ENCODE measurements around the gene CCL16. TPM values are rescaled to one million over a fixed set of nuclear protein-coding genes. Genes with fewer than 3 reads are reported as not detected.

CCL16 gene
- total RNA-seq, 2 donors from 2014 or later: not detected

DNA sequence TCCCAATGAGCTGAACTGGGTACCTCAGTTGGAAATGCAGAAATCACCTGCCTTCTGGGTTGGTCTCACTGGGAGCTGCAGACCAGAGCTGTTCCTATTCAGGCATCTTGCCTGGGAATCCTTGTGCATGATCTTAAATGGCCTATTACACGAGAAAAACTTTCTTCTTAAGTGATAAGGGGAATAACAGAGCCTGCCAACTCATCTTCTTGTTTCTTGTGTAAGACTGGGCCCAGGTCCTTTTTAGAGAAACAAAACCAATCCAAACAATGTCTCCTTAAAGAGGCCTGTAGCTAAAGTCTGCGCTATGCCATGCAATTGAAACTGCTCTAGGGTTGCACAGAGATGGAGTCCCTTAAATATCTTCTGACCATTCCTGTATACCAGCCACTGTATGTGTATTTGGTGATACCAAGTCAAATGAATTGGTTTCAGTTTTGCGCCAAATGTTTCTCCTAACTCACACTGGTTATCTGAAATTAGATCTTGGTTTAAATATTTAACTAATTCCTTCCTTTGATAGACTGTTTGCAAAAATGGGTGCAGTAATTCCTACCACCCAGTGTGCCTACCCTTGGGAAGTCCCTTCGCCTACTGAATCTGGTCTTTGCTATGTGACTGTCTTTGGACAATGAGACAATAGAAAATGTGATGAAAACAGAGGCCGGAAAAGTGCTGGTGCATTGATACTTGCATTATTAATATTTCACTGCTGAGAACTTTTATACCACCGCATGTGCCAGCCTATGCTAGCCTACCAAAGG is 43.0 kb upstream of the CCL16 start:
- Mint-ChIP-seq H3K36me3 (ENCODE audit: low read depth) (no peaks in the 10 kb centered on the region), H3K4me1 (no peaks in the 10 kb centered on the region), H3K4me3 (no peak overlapping the region), H3K27me3 (ENCODE audit: insufficient read depth) (peaks cover 17% of the 10 kb centered on the region), H3K9me3 (peaks cover 6% of the 10 kb centered on the region), H3K27ac (no peak overlapping the region)
- no peak for TF ChIP-seq CTCF (conservative IDR thresholded peaks at IDR 0.05)
- H3K9me3 ChIP-seq (ENCODE audit: control insufficient read depth, low read length): no peaks in the 10 kb centered on the region
- peaks cover 7% of the 10 kb centered on the region for H3K27me3 ChIP-seq (ENCODE audit: control insufficient read depth, insufficient read depth, low read length, poor library complexity, severe bottlenecking)
- WGBS, 2 experiments (ENCODE audit: insufficient coverage in 1 of 2, insufficient read length in 1 of 2): 92 to 94% methylated on average over 2 to 5 of the region's 6 CpGs
- no peak overlapping the region for H3K4me3 ChIP-seq (ENCODE audit: low read length)
- no peak overlapping the region for H3K9ac ChIP-seq (ENCODE audit: extremely low read depth, low read length, poor library complexity, severe bottlenecking)
- H3K27ac ChIP-seq (ENCODE audit: low read depth, low read length): no peak overlapping the region
- no peaks in the 10 kb centered on the region for H3K4me1 ChIP-seq (ENCODE audit: control insufficient read depth, insufficient read depth, low read length)
- H3K36me3 ChIP-seq (ENCODE audit: control insufficient read depth, insufficient read depth, low read length): no peaks in the 10 kb centered on the region
- DNase-seq: no peak

- no peak for DNase-seq
- H3K27ac Mint-ChIP-seq: no peak overlapping the region
- 80 to 93% methylated on average over 2 of the region's 2 CpGs for WGBS, 2 experiments (ENCODE audit: insufficient coverage in 1 of 2, insufficient read length in 1 of 2)
- H3K4me1 ChIP-seq (ENCODE audit: control insufficient read depth, insufficient read depth, low read length): no peaks in the 10 kb centered on the region
- H3K9me3 ChIP-seq (ENCODE audit: control insufficient read depth, low read length): no peaks in the 10 kb centered on the region
- H3K9me3 Mint-ChIP-seq: peaks cover 6% of the 10 kb centered on the region
- no peak overlapping the region for H3K27ac ChIP-seq (ENCODE audit: low read depth, low read length)
- H3K36me3 Mint-ChIP-seq (ENCODE audit: low read depth): no peaks in the 10 kb centered on the region
- TF ChIP-seq CTCF (conservative IDR thresholded peaks at IDR 0.05): no peak
- H3K4me3 Mint-ChIP-seq: no peak overlapping the region
- no peak overlapping the region for H3K9ac ChIP-seq (ENCODE audit: extremely low read depth, low read length, poor library complexity, severe bottlenecking)
- H3K27me3 ChIP-seq (ENCODE audit: control insufficient read depth, insufficient read depth, low read length, poor library complexity, severe bottlenecking): peaks cover 15% of the 10 kb centered on the region
- H3K4me3 ChIP-seq (ENCODE audit: low read length): no peak overlapping the region
- peaks cover 18% of the 10 kb centered on the region for H3K27me3 Mint-ChIP-seq (ENCODE audit: insufficient read depth)
- H3K4me1 Mint-ChIP-seq: no peaks in the 10 kb centered on the region
- no peaks in the 10 kb centered on the region for H3K36me3 ChIP-seq (ENCODE audit: control insufficient read depth, insufficient read depth, low read length)
Measured at GRCh38 chr17:36019423-36019822, 38.1 kb upstream of the CCL16 start.

- H3K36me3 ChIP-seq (ENCODE audit: control insufficient read depth, insufficient read depth, low read length): no peaks in the 10 kb centered on the region
- H3K36me3 Mint-ChIP-seq (ENCODE audit: low read depth): no peaks in the 10 kb centered on the region
- H3K4me1 Mint-ChIP-seq: no peaks in the 10 kb centered on the region
- peaks cover 10% of the 10 kb centered on the region for H3K9me3 Mint-ChIP-seq
- no peak within 1 kb of the TSS for H3K27ac Mint-ChIP-seq
- H3K4me3 ChIP-seq (ENCODE audit: low read length): no peak within 1 kb of the TSS
- WGBS, 2 experiments (ENCODE audit: insufficient coverage in 1 of 2, insufficient read length in 1 of 2): 76 to 78% methylated on average over 3 to 6 of the region's 6 CpGs
- no peaks in the 10 kb centered on the region for H3K4me1 ChIP-seq (ENCODE audit: control insufficient read depth, insufficient read depth, low read length)
- peaks cover 15% of the 10 kb centered on the region for H3K27me3 ChIP-seq (ENCODE audit: control insufficient read depth, insufficient read depth, low read length, poor library complexity, severe bottlenecking)
- no peak within 1 kb of the TSS for H3K9ac ChIP-seq (ENCODE audit: extremely low read depth, low read length, poor library complexity, severe bottlenecking)
- TF ChIP-seq CTCF (conservative IDR thresholded peaks at IDR 0.05): peak; percentile 35
- peaks cover 25% of the 10 kb centered on the region for H3K27me3 Mint-ChIP-seq (ENCODE audit: insufficient read depth)
- DNase-seq: peak; percentile 47
- no peak within 1 kb of the TSS for H3K4me3 Mint-ChIP-seq
- H3K9me3 ChIP-seq (ENCODE audit: control insufficient read depth, low read length): no peaks in the 10 kb centered on the region
- H3K27ac ChIP-seq (ENCODE audit: low read depth, low read length): no peak within 1 kb of the TSS
Measured at GRCh38 chr17:36017799-36018198, 36.5 kb upstream of the CCL16 start, which contains the start of gene CCL23. TSS of gene CCL23 (minus strand) at chr17:36017972. CDS start at chr17:36017897, 75 bp downstream.
